DND-41 (cell line): ENCODE data around the gene EBNA1BP2.

Source experiments
- CTCF ChIP-seq: IDR thresholded peaks from 2 replicates; pipeline ENCODE4 v1.5.1; 2012; ENCODE audit warnings: borderline replicate concordance, low read length, moderate library complexity, mild to moderate bottlenecking; ENCODE audit not compliant: poor library complexity, severe bottlenecking; ENCODE audit errors: extremely low read depth
- EZH2 ChIP-seq: IDR thresholded peaks from 3 replicates; pipeline ENCODE4 v1.6.1; 2012; ENCODE audit warnings: borderline replicate concordance, low read depth, mild to moderate bottlenecking, moderate library complexity, low read length, inconsistent platforms; ENCODE audit not compliant: severe bottlenecking

GRCh38 chr1:43153443-43153842 is 18.6 kb downstream of the EBNA1BP2 start:
- TF ChIP-seq CTCF (no peak), EZH2 (no peak)
